Left lung (tissue), 10 donors: ENCODE measurements around the gene PMF1. TPM values are rescaled to one million over a fixed set of nuclear protein-coding genes. Genes with fewer than 3 reads are reported as not detected.
A peak's percentile ranks its signal among the peaks of the same experiment; 100 is the strongest.
"Not testable (repeated sequence)": the region's sequence is repeated elsewhere in the genome, so short reads cannot be mapped to it uniquely, and the experiment has no call there.

Experiments
- ATAC-seq: fragments of 200-7000 bp; cut with Tn5 transposase; one replicate; pipeline ENCODE4 v1.9.1; 2020; ENCODE audit warnings: moderate library complexity
- DNase-seq, 4 donors: peaks; one replicate each; pipeline ENCODE4 v3.0.0-alpha.2; 2013 to 2020
- H3K27ac ChIP-seq, 2 donors: fragments of 200-600 bp; sonication (generic) in 1 of 2; one replicate each; pipeline versions ENCODE4 v1.5.0 to v1.8.0; 2020 to 2021
- H3K27me3 ChIP-seq, 2 donors: fragments of 200-600 bp; sonication (generic) in 1 of 2; one replicate each; pipeline versions ENCODE4 v1.5.0 to v1.8.0; 2020 to 2021
- H3K36me3 ChIP-seq, 2 donors: fragments of 200-600 bp; sonication (generic) in 1 of 2; one replicate each; pipeline versions ENCODE4 v1.5.0 to v1.8.0; 2020 to 2021
- H3K4me1 ChIP-seq, 2 donors: fragments of 200-600 bp; one replicate each; pipeline ENCODE4 v1.8.0; 2021
- H3K4me3 ChIP-seq, 2 donors: fragments of 200-600 bp; sonication (generic) in 1 of 2; one replicate each; pipeline versions ENCODE4 v1.5.0 to v1.8.0; 2020 to 2021; ENCODE audit warnings: mild to moderate bottlenecking in 1 of 2
- H3K9me3 ChIP-seq, 2 donors: fragments of 200-600 bp; sonication (generic) in 1 of 2; one replicate each; pipeline versions ENCODE4 v1.5.0 to v1.8.0; 2020 to 2021
- intact Hi-C, 2 donors: fragments of 100-400 bp; cut with DNase I; formaldehyde crosslinking; loops; one replicate each; pipeline versions ENCODE4 v1.11.2 to v1.14.2; 2022
- polyA plus RNA-seq, 6 donors: library from polyadenylated mRNA; unstranded; fragments of 120-200 nt; gene quantifications; one replicate each; pipeline ENCODE4 v1.2.1, GENCODE V29; 2013; ENCODE audit not compliant: insufficient read length in 6 of 6
- total RNA-seq, 2 donors: library from RNA; stranded (reverse); fragmentation: NEBNext Ultra II Directional; extraction: Animal tissue kit (Norgen Biotek cat#: 25700); gene quantifications; one replicate each; pipeline ENCODE4 v1.2.1, GENCODE V29; 2021
- TF ChIP-seq, protein P1 (sequence below), 2 donors: fragments of 200-600 bp; sonication (generic) in 1 of 2; IDR thresholded peaks; one replicate each; pipeline versions ENCODE4 v1.5.0 to v1.8.0; 2021; ENCODE audit warnings: antibody characterized with exemption in 2 of 2
- donor health status: DM: no; HTN: yes; CAD: no.
- donor health status: DM: no; HTN: no; CAD: no.

Gene PMF1
- total and polyA plus RNA-seq, 8 donors = 40.1 to 91.5 (median 78.0) TPM

DNA sequence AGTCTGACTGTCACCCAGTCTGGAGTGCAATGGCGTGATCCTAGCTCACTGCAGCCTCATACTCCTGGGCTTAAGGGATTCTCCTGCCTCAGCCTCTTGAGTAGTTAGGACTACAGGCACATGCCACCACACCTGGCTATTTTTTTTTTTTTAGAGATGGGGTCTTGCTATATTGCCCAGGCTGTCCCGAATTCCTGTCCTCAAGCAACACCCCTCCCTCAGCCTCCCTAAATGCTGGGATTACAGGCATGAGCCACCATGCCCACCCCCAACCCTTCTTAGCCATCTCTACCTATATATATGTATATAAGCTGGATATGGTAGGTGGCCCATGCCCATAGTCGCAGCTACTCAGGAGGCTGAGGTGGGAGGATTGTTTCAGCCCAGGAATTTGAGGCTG, 32.3 kb upstream of the PMF1 start:
- H3K9me3 ChIP-seq = no peaks in the 10 kb centered on the region
- H3K4me1 ChIP-seq = no peaks in the 10 kb centered on the region
- no peaks in the 10 kb centered on the region for H3K27me3 ChIP-seq
- peaks cover 0 to 41% of the 10 kb centered on the region in 2 donors for H3K36me3 ChIP-seq
- no peak overlapping the region for H3K27ac ChIP-seq
- intact Hi-C loops = no loop called here
- ATAC-seq = no peak
- DNase-seq = no peak
- no peak overlapping the region for H3K4me3 ChIP-seq
- TF ChIP-seq, protein P1, sequence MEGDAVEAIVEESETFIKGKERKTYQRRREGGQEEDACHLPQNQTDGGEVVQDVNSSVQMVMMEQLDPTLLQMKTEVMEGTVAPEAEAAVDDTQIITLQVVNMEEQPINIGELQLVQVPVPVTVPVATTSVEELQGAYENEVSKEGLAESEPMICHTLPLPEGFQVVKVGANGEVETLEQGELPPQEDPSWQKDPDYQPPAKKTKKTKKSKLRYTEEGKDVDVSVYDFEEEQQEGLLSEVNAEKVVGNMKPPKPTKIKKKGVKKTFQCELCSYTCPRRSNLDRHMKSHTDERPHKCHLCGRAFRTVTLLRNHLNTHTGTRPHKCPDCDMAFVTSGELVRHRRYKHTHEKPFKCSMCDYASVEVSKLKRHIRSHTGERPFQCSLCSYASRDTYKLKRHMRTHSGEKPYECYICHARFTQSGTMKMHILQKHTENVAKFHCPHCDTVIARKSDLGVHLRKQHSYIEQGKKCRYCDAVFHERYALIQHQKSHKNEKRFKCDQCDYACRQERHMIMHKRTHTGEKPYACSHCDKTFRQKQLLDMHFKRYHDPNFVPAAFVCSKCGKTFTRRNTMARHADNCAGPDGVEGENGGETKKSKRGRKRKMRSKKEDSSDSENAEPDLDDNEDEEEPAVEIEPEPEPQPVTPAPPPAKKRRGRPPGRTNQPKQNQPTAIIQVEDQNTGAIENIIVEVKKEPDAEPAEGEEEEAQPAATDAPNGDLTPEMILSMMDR (IDR thresholded peaks at IDR 0.05) = no peak

DNA sequence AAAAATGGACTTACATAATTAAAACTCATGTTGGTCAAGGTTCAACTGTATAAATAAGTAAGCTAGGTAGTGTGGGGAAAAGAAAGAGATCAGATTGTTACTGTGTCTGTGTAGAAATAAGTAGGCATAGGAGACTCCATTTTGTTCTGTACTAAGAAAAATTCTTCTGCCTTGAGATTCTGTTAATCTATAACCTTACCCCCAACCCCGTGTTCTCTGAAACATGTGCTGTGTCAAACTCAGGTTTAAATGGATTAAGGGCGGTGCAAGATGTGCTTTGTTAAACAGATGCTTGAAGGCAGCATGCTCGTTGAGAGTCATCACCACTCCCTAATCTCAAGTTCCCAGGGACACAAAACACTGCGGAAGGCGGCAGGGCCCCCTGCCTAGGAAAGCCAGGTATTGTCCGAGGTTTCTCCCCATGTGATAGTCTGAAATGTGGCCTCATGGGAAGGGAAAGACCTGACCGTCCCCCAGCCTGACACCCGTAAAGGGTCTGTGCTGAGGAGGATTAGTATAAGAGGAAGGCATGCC, 31.3 kb upstream of the PMF1 start:
- H3K36me3 ChIP-seq = peaks cover 0 to 31% of the 10 kb centered on the region in 2 donors
- H3K4me3 ChIP-seq, DNase-seq, H3K27me3 ChIP-seq, ATAC-seq, intact Hi-C loops, H3K9me3 ChIP-seq, H3K4me1 ChIP-seq: not testable (repeated sequence)
- H3K27ac ChIP-seq = peak overlapping the region in 1 of 2 donors; percentile 23

DNA sequence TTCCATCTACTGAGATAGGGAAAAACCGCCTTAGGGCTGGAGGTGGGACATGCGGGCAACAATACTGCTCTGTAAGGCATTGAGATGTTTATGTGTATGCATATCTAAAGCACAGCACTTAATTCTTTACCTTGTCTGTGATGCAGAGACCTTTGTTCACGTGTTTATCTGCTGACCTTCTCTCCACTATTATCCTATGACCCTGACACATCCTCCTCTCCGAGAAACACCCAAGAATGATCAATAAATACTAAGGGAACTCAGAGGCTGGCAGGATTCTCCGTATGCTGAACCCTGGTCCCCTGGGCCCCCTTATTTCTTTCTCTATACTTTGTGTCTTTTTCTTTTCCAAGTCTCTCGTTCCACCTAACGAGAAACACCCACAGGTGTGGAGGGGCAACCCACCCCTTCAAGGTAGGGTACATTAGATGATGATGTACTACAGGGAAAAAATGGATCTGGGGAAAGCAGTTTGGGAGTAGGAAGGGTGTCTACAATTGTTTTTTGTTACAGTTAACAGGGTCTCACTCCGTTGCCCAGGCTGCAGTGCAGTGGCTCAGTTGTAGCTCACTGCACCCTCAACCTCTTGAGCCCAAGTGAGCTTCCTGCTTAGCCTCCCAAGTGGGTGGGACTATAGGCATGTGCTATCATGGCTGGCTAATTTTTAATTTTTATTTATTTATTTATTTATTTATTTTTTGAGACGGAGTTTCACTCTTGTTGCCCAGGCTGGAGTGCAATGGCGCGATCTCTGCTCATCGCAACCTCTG, 30.6 kb upstream of the PMF1 start:
- H3K27ac ChIP-seq, DNase-seq, H3K4me3 ChIP-seq, ATAC-seq, H3K27me3 ChIP-seq, H3K4me1 ChIP-seq, H3K9me3 ChIP-seq, intact Hi-C loops: not testable (repeated sequence)
- peaks cover 0 to 24% of the 10 kb centered on the region in 2 donors for H3K36me3 ChIP-seq

DNA sequence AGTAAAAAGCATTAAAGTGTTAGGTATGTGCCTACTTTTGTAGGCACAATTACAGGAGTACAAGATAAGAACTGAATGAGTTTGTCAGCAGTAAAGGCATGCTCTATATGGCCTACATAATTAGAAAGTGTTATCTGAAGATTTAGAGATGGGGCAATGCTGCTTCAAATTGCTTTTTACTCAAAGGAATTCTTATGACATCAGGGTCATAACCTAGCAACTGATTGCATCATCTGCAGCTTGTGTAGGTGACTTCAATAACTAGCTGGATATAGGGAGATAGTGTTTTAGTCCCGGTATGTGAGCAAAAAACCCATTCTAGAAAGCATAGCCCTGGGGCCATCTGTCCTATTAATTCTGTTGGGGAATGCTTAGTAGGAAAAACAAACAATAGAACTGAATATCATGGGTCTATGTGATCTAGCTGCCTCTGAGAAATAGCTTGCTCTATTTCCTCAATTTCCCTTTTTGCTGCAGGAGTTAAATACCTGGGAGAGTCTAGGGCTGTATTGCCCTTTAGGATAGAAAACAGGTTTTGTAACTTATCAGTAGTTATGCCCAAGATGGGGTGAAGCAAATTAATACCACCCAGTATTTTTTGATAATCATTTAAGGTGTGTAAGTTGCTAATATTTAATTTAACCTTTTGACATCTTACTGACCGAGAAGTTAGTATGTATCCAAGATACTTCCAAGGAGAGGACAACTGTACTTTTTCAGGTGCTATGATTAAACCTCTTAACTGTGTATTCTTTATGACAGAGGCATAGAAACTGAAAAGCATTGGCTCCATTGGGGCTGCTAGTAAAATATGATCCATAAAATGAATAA, 26.2 kb upstream of the PMF1 start:
- H3K36me3 ChIP-seq = peaks cover 0 to 10% of the 10 kb centered on the region in 2 donors
- H3K4me1 ChIP-seq, H3K9me3 ChIP-seq, DNase-seq, intact Hi-C loops, ATAC-seq, H3K27me3 ChIP-seq, H3K27ac ChIP-seq, H3K4me3 ChIP-seq: not testable (repeated sequence)

DNA sequence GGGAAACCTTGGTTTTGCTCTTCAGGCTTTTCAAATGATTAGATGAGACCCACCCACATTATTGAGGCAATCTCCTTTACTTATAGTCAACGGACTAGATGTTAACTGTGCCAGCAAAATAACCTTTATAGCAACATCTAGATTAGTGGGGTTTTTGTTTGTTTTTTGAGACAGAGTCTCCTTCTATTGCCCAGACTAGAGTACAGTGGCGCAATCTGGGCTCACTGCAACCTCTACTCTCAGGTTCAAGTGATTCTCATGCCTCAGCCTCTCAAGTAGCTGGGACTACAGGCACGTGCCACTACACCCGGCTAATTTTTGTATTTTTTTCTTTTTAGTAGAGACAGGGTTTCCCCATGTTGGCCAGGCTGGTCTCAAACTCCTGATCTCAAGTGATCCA, 22.5 kb upstream of the PMF1 start:
- peaks cover 5 to 33% of the 10 kb centered on the region in 2 donors for H3K4me1 ChIP-seq
- peak overlapping the region in 1 of 2 donors; percentile 44 for H3K27ac ChIP-seq
- H3K27me3 ChIP-seq, H3K36me3 ChIP-seq, intact Hi-C loops, H3K9me3 ChIP-seq, H3K4me3 ChIP-seq: not testable (repeated sequence)
- DNase-seq = peak in 1 of 4 donors; percentile 58
- peak; percentile 14 for ATAC-seq

DNA sequence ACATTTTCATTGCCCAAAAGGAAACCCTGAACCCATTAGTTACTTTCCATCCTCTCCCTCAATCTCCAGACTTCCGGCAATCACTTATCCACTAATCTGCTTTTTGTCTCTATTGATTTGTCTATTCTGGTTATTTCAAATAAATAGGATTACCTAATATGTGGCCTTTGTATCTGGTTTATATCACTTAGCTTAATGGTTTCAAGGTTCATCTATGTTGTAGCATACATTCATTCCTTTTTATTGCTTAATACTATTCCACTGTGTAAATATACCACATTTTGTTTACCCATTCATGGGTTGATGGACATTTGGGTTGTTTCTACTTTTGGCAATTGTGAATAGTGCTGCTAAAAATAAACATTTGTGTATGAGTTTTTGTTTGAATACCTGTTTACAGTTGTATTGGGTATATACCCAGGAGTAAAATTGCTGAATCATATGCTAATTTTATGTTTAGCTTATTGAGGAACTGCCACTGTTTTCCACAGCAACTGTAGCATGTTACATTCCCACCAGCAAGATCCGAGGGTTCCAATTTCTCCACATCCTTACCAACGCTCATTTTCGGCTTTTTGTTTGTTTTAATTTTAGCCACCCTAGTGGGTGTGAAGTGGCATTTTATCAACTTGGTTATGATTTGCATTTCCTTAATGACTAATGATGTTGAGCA, 21.4 kb upstream of the PMF1 start:
- no peak for ATAC-seq

More for the DNA sequence above, 21.4 kb upstream of the PMF1 start:
- no peak for DNase-seq
- Histone ChIP-seq H3K4me1 (peaks cover 5 to 45% of the 10 kb centered on the region in 2 donors), H3K27ac (peak overlapping the region in 1 of 2 donors; percentile 46), H3K9me3 (no peaks in the 10 kb centered on the region), H3K36me3 (peaks cover 0 to 11% of the 10 kb centered on the region in 2 donors), H3K27me3 (no peaks in the 10 kb centered on the region), H3K4me3 (no peak overlapping the region)
- TF ChIP-seq, protein P1 (IDR thresholded peaks at IDR 0.05) = no peak
- intact Hi-C loops = no loop called here
